A673 (cell line): ENCODE results near the gene PPP1R26. TPM values are rescaled to one million over a fixed set of nuclear protein-coding genes. Genes with fewer than 3 reads are reported as not detected.
A peak's percentile ranks its signal among the peaks of the same experiment; 100 is the strongest.
"Not testable (repeated sequence)": the region's sequence is repeated elsewhere in the genome, so short reads cannot be mapped to it uniquely, and the experiment has no call there.

Experiments used
- Bru-seq: library from RNA; stranded (reverse); fragments of 400-500 nt; gene quantifications from one replicate; lab custom pipeline; 2021; lab: Mats Ljungman, UMichigan
- BruChase-seq, 2 experiments: library from RNA; stranded (reverse); fragments of 400-500 nt; gene quantifications; one replicate each; lab custom pipeline; 2021; lab: Mats Ljungman, UMichigan
- BruUV-seq: library from RNA; stranded (reverse); fragments of 400-500 nt; replicated peaks from 2 replicates; lab custom pipeline; 2021; lab: Mats Ljungman, UMichigan
- CTCF ChIA-PET: fragments of 300-600 bp; sonication (Branson Sonifier 250); formaldehyde crosslinking; loops from one replicate; lab custom pipeline; 2022; ENCODE audit warnings: antibody characterized with exemption; lab: Charles Lee
- POLR2A ChIA-PET: fragments of 300-600 bp; sonication (Branson Sonifier 250); formaldehyde crosslinking; loops from one replicate; lab custom pipeline; 2022; ENCODE audit warnings: antibody characterized with exemption; ENCODE audit not compliant: low non-redundant PET; lab: Charles Lee
- DNase-seq: peaks from one replicate; pipeline ENCODE4 v3.0.0-alpha.2; 2015; ENCODE audit warnings: low spot score
- H3K27ac ChIP-seq: fragments of 200-600 bp; sonication (generic); 2 replicates; pipeline ENCODE4 v1.5.1; 2016; ENCODE audit warnings: mixed run types, low read depth, mild to moderate bottlenecking, mixed read lengths, antibody characterized with exemption, low read length; ENCODE audit not compliant: poor library complexity, severe bottlenecking
- H3K27me3 ChIP-seq: fragments of 200-600 bp; sonication (generic); replicated peaks from 2 replicates; pipeline ENCODE4 v1.6.1; 2017; ENCODE audit warnings: mixed run types, low read depth, mild to moderate bottlenecking, mixed read lengths, antibody characterized with exemption, low read length; ENCODE audit not compliant: insufficient read depth, poor library complexity
- H3K36me3 ChIP-seq: fragments of 200-600 bp; sonication (generic); 2 replicates; pipeline ENCODE4 v1.6.1; 2016; ENCODE audit warnings: mixed run types, mild to moderate bottlenecking, mixed read lengths, antibody characterized with exemption, low read length; ENCODE audit not compliant: insufficient read depth, poor library complexity, severe bottlenecking
- H3K4me1 ChIP-seq: fragments of 200-600 bp; sonication (generic); 2 replicates; pipeline ENCODE4 v1.6.1; 2017; ENCODE audit warnings: mixed run types, mild to moderate bottlenecking, mixed read lengths, antibody characterized with exemption, low read length; ENCODE audit not compliant: insufficient read depth, poor library complexity, severe bottlenecking
- H3K4me3 ChIP-seq: fragments of 200-600 bp; sonication (generic); 2 replicates; pipeline ENCODE4 v1.5.1; 2016; ENCODE audit warnings: low read depth, mixed run types, mild to moderate bottlenecking, mixed read lengths, low read length; ENCODE audit not compliant: poor library complexity, severe bottlenecking
- H3K9me3 ChIP-seq: fragments of 200-600 bp; sonication (generic); 2 replicates; pipeline ENCODE4 v1.6.1; 2016; ENCODE audit warnings: mixed run types, low read depth, mild to moderate bottlenecking, mixed read lengths, antibody characterized with exemption, low read length; ENCODE audit not compliant: poor library complexity, severe bottlenecking
- CTCF ChIP-seq: fragments of 300-800, 200-600 bp; sonication (generic); conservative IDR thresholded peaks from 2 replicates; pipeline ENCODE4 v1.5.1; 2017; ENCODE audit warnings: low read depth, mild to moderate bottlenecking, antibody characterized with exemption, low read length, moderate library complexity, mixed read lengths
- EZH2 ChIP-seq: fragments of 200-600 bp; sonication (generic); IDR thresholded peaks from 2 replicates; pipeline ENCODE4 v1.6.1; 2017; ENCODE audit warnings: borderline replicate concordance, low read depth, mild to moderate bottlenecking, mixed read lengths, antibody characterized with exemption, low read length; ENCODE audit not compliant: poor library complexity, severe bottlenecking
- intact Hi-C: fragments of 100-400 bp; cut with micrococcal nuclease; formaldehyde crosslinking; loops from one replicate; pipeline ENCODE4 v1.10.0; 2022; ENCODE audit not compliant: unreplicated experiment
- long read RNA-seq: library from polyadenylated mRNA; stranded (forward); transcript quantifications from one replicate; pipeline ENCODE4 v2.0.0, GENCODE V29; 2022
- total RNA-seq: library from RNA; stranded (reverse); gene quantifications from 2 replicates; pipeline ENCODE4 v1.2.3, GENCODE V29; 2021

Gene PPP1R26
- total RNA-seq: 7.4 and 9.6 TPM in 2 replicates
- Bru-seq, nascent RNA: percentile 36 among the genes with signal in this experiment
- BruChase-seq, experiment 1, labeled RNA remaining after a 2-hour chase: percentile 53 among the genes with signal in this experiment
- percentile 53 among the genes with signal in this experiment for BruChase-seq, experiment 2, labeled RNA remaining after a 6-hour chase
- long read RNA-seq, full-length matches to known transcripts: 12 of 14 reads
- long read RNA-seq, partial matches to known transcripts: 0 of 14 reads
- long read RNA-seq, other reads (novel, unspliced or antisense): 2 of 14 reads

DNA sequence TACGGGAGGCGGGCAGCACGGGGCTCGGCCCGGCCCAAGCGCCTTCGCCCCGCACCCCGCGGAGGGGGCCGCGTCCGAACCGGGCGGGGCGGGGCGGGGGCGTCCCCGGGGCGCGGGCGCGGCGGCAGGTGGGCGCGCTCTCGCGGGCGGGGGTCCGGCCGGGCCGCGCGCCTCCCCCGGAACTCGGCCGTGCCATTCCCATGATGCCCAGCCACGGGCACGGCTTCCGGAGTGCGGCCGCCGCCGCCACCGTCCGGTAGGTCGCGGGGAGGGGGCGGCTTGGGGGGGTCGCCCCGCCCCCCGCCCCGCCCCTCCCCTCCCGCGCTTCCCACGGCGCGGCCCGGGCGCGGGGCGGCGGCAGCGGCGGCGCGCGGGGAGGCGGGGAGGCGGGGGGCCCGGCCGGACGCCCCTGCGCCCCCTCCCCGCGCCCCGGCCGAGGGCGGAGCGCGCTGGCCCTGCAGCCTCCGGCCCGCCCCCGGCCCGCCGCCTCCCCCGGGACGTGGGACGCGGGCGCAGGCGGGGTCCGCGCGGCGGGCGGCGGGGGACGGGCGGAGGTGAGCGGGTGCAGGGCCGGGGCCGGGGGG lies at the start of gene PPP1R26:
Gene PPP1R26, plus strand, starts transcription at position 314 of the 584 bp plus-strand sequence. CDS start 4,729 bp downstream, outside the sequence.
- intact Hi-C loops: no loop called here
- H3K36me3 ChIP-seq: no peaks in the 10 kb centered on the region
- peaks cover 4% of the 10 kb centered on the region for H3K4me1 ChIP-seq
- TF ChIP-seq EZH2 (no peak), CTCF (no peak)
- ChIA-PET POLR2A (no interaction called here), CTCF (no interaction called here)
- no peaks in the 10 kb centered on the region for H3K9me3 ChIP-seq
- DNase-seq: no peak
- H3K27me3 ChIP-seq: no peaks in the 10 kb centered on the region
- BruUV-seq: no TSS peak
- H3K27ac ChIP-seq: peak within 1 kb of the TSS; percentile 74
- peak within 1 kb of the TSS; percentile 95 for H3K4me3 ChIP-seq

GRCh38 chr9:135437259-135437658 lies 42.3 kb upstream of the PPP1R26 start:
- Histone ChIP-seq H3K27me3 (no peaks in the 10 kb centered on the region), H3K27ac (no peak overlapping the region), H3K4me3 (no peak overlapping the region), H3K9me3 (no peaks in the 10 kb centered on the region), H3K4me1 (no peaks in the 10 kb centered on the region), H3K36me3 (no peaks in the 10 kb centered on the region)
- no peak for DNase-seq
- intact Hi-C loops: no loop called here
- no TSS peak for BruUV-seq
- TF ChIP-seq CTCF (no peak), EZH2 (no peak)
- CTCF ChIA-PET: no interaction called here
- POLR2A ChIA-PET: no interaction called here

DNA sequence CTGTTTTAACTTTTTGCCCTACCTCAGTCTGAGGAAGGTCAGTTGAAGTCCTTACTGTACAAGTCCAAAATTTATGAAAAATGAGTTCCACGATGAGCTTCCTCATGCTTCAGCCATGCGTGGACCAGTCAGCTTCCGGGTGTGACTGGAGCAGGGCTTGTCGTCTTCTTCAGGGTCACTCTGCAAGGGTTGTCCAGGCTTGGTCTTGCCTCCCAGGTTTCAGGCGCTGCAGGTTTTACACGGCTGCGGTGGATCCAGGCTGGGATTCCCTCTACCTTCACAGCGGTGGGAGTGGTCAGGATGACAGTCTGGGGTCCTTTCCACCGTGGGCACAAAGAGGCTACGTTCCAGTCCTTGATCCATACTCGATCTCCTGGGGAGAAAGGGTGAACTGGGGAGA lies 41.9 kb upstream of the PPP1R26 start:
- BruUV-seq, intact Hi-C loops, H3K4me3 ChIP-seq, DNase-seq, H3K36me3 ChIP-seq, H3K4me1 ChIP-seq, H3K9me3 ChIP-seq, H3K27ac ChIP-seq, H3K27me3 ChIP-seq, CTCF ChIA-PET, POLR2A ChIA-PET: not testable (repeated sequence)
